ENCODE results near the gene MEIOB.
A peak's percentile ranks its signal among the peaks of the same experiment; 100 is the strongest.
"Not testable (repeated sequence)": the region's sequence is repeated elsewhere in the genome, so short reads cannot be mapped to it uniquely, and the experiment has no call there.

MEIOB gene

DNA sequence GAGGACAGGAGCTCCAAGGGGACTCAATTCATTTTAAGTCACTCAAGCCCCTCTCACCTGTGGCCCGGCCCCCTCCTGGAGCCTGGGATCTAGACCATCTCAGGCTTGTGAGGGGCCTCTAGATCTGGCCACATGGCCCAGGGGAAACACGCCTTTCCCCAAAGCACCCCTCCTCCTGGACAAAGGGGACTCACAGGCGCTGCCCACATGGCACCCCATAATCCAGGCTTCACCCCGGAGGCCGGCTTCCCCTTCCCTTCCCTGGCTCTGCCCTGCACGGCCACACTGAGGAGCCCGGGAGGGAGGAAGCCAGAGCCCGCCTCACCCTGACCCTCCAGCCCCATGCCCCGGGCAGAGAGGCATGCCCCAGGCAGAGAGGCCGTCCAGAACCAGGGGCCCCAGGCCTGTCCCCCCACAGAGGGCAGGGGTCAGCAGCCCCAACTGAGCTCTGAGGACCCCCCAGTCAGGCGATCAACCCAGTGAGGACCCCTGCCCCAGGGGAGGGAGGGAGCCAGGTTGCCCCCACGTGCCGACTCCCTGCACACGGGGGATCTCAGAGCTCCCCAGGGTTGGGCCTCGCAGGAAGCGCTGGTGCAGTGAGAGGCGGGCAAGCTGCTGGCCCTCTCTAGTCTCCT is 35.4 kb upstream of the MEIOB start:
- no peak for DNase-seq

DNA sequence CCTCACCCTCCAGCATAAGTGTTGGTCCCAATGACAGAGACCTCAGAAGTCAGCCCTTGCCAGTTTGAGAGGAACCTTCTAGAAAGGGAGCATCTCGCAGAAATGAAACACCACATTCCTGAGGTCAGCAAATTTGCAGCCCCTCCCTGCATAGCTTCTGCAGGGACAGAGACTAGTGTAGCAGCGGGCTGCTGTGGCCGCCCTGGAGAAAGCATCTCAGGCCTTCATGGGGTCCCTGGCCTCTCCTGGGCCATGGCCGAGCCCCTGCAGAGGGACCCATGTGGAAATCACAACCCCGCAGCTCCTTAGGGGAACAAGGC is 34.8 kb upstream of the MEIOB start:
- DNase-seq: no peak

DNA sequence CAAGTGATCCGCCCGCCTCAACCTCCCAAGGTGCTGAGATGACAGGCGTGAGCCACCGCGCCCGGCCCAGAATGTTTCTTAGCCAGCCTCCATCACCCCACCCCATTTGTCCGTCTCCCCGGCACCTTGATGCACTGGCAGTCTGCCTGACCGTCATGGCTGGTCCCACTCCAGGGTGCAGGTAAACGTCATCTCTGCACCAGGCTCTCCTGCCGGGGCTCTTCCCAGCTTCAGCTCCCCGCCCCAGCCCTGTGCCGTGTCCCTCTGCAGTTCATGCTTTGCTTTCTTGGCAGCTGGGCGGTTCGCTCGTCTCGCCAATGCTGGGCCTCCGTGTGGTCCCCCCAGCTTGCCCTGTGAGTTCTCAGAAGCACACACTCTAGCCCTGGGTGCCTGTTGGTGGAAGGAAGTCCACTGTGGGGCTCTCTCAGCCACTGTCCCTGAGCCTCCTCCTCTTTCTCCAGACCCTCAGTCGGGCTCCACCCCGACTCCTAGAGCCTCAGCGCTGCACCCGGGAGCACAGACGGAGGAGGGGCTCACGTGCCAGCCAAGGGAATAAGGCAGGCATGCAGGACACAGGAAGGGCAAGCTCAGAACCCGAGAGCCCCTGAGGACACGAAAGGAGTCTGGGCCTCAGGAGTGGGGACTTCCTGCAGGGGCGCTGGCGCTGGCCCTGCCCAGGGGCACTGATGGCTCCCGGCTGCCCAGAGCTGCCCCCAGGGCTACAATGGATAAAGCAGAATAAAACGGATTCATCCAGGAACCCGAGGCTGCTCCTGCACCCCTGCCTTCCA is 34.3 kb upstream of the MEIOB start:
- no peak for DNase-seq

DNA sequence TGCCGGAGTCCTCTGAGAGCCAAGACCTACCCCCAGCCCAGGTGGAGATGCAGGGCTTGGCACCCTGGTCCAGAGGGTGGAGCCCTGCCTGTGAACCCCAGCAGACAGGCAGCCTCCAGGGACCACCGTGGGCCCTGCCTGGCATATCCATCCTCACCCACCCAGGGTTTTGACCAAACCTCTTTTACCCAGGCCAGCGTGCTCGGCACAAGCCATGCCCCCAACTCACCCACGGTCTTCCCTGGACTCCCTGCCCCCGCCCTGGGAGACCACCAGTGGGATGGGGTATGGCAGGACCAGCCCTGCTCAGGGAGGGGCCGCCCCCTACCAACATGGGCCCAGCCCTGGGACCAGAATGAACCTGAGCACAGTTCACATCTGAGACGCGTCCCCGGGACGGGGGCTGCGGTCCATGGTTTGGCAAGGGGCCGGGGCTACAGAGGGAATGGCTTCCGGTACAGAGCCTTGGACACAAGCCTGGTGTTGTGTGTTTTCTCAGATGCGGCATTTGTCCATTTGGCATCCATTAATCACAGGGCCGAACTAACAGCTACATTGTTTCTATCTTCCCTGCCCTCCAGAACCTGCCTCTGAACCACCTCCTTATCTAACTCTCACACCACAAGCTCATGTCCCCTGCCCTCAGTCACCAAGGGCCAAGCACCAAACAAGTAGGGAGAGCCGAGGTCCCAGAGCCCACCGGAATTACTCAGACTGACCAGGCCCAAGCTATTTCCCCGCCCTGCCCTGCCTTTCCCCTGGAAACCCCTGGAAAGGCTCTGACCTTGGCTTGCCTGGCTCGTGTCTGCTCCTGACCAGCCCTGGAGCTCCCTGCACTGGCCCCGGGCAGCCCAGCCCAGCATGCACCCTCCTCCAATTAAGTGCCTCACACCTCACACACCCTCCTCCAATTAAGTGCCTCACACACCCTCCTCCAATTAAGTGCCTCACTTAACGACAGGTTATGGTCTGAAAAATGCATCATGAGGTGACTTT is 32.2 kb upstream of the MEIOB start:
- DNase-seq: no peak

DNA sequence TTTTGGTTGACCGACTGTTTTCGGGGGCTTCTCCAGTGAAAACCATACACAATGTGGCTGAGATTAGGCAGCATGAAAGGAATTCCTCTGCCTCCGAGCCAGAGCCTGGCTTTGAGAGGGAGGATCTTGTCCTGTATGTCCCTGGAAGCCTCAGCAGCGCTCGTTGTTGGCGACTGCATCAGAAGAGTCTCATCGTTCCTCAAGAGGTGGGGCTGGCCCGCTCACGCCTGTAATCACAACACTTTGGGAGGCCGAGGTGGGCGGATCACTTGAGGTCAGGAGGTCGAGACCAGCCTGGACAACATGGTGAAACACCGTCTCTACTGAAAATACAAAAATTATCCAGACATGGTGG is 31.2 kb upstream of the MEIOB start:
- DNase-seq: no peak

DNA sequence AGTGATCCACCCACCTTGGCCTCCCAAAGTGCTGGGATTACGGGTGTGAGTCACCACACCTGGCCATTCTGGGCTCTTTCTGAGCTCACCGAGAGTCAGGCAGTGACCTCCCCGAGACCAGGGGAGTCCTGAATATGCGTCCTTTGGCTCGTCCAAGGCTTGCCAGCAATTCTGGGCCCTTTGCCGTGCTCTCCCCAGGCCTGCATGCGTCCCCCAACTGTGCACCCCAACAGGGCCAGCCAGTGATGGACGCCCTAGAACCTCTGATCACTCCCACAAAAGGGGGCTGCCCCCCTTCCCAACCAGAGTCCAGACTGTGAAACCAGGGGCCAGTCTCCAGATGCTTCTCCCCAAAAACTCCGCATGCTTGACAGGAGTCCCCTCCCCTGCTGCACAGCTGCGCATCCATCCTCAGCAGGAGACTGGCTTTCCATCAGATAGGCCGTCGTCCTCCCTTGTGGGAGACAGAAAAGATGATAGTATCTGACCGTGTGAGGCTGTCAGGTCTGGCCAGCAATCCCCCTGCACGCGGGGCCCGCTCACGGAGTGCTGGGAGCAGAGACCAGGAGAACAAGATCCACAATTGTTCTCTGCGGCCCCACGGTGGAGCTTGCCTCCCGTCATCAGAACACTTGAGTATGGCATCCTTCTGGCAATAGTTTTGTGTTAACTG is 30.7 kb upstream of the MEIOB start:
- DNase-seq: no peak

DNA sequence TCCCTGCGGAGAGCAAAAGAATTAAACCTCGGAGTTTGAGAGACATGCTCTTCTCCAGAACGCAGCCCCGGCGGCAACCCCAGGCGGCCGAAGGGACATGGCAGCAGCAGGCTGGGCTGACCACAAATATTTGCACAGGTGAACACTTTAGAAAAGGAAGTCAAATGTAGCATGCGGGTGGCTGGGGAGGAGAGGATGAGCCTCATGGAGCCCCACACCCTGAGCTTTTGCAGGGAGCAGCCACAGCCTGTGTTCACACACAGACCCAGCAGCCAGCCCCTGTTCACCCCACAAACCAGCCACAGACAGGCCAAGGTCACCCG is 28.4 kb upstream of the MEIOB start:
- DNase-seq: no peak

DNA sequence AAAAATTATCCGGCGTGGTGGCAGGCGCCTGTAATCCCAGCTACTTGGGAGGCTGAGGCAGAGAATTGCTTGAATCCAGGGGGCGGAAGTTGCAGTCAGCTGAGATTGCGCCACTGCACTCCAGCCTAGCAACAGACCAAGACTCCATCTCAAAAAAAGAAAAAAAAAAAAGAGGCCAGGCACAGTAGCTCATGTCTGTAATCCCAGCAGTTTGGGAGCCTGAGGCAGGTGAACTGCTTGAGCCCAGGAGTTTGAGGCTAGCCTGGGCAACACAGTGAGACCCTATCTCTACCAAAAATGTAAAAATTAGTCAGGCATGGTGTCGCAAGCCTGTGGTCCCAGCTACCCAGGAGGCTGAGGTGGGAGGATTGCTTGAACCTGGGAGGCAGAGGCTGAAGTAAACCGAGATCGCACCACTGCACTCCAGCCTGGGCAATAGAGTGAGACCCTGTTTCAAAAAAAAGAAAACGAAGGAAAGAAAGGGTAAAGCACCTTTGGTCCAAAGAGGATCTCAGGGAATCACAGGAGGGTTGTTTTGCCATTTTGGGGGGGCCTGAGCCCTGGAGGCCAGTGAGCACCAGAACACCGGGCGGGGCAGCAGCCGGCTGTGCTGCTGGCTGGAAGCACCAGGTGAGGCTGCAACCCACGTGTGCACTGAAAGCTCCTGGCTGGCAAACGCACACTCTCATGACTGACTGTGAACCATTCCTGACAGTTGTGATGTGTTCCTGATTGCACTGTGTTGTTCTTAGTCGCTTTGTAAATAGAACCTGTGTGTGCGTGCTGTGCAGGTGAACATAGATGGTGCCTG is 27.9 kb upstream of the MEIOB start:
- DNase-seq: no peak

DNA sequence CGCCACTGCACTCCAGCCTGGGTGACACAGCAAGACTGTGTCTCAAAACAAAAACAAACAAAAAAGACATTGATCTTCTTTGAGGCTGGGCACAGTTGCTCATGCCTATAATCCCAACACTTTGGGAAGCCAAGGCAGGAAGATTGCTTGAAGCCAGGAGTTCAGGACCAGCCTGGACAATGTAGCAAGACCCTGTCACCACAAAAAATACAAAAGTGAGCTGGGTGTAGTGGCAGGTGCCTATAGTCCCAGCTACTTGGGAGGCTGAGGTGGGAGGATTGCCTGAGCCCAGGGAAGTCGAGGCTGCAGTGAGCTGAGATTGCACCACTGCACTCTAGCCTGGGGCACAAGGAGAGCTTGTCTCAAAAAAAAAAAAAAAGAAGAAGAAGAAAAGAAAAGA is 25.7 kb upstream of the MEIOB start:
- DNase-seq: not testable (repeated sequence)

DNA sequence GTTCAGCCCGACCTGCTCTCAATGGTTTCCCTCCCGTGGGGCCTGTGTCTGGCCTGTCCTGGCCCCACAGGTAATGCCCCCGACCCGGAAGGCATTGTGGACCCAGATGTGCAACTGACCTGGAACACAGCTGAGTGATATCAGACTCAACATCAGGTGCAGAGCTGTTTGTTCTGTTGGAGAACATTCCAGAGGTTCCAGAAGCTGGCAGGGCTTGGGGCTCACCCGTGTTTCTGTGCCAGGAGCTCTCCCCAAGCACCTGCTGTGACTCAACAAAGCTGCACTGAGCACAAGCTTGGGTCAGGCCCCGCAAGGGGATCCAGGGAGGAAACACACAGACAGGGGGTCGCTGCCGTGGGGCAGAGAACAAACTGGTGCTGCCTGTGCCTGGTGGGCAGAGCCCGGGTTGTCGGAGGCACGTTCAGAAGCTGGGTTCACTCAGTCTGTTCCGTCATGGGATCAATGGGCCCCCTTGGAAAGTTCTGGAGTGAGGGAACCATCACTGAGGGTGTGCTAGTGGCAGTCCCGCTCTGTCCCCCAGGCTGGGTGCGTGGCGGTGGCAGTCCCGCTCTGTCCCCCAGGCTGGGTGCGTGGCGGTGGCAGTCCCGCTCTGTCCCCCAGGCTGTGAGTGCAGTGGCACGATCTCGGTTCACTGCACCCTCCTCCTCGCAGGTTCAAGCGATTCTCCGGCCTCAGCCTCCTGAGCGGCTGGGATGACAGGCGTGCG is 24.1 kb upstream of the MEIOB start:
- no peak for DNase-seq

DNA sequence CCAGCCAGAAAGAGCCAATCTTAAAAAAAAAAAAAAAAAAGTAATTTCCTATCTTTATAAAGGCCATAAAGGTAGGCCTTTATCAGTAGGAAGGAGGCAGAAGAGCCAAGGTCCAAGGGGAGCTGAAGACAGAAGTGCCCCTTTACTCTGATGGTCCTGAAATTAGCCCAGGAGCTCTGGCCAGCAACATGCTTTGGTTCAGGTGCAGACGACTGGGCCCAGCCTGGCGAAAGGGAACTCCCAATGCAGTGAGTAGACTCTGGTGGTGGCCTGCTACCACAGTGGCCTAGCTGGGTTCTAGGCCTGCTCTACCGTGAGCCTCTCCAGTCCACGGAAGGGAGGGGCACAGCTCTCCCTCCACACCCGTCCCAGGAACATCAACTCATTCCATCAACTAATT is 23.1 kb upstream of the MEIOB start:
- DNase-seq: no peak

DNA sequence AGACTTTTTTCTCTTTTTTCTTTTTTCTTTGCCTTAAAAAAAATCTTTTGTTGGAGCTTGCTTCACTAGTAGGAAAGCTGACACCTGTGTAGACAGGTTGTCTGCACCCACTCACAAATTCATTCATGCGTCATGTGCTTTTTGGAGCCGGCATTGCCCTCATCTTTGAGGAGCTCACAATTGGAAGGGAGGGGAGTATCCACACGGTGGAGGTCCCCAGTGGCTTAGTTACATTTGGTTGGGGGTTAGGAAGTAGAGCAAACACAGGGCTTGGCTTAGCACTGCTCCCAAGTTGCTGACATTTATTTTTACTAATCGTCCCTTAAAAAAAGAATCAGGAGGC is 18.7 kb upstream of the MEIOB start:
- no peak for DNase-seq

DNA sequence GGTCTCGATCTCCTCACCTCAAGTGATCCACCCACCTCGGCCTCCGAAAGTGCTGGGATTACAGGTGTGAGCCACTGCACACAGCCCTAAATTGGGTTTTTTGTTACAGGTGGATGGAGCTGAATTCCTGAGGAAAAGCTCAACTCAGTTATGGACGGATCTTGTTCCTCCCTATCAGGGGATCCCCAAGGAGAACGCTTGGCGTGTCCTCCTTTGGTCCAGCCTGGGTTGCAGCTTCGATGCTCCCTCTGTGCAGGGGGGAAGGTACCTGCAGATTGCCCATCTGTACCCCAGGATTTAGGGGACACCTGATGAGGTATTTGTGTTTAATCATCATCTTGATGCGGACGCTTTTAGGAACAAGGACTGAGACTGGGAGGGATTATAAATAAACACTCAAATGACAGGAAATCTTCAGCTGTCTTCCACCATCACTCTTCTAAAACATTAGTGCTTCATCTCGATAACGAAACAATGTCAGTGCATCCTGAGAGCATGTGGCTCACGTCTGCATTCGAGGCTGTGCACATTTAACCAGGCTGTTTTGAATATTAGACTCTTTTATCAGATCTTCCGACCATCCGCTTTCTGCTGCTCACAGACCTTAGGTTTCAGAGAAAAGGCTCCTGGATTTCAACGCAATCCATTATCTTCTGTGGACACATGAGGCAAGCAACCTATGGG is 18.2 kb upstream of the MEIOB start:
- DNase-seq: no peak

DNA sequence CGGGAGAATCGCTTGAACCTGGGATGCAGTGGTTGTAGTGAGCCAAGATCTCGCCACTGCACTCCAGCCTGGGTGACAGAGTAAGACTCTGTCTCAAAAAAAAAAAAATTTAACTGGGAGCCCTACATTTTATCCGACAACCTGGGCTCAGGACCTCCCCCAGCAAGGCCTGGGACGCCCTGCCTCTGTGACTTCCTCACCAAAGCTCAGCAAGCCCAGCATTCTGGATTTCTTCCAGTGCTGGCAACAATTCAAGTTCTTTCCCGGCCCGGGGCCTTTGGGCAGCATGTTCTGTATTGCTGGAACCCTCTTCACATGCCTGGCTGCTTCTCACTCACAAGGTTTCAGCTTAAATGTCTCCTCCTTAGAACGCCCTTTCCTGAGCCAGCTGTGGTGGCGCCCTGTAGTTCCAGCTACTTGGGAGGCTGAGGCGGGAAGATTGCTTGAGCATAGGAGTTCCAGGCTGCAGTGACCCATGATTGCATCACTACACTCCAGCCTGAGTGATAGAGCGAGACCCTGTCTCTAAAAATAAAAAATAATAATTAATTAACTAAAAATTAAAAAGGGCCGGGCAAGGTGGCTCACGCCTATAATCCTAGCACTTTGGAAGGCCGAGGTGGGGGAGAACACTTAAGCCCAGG is 15.9 kb upstream of the MEIOB start:
- DNase-seq: no peak

DNA sequence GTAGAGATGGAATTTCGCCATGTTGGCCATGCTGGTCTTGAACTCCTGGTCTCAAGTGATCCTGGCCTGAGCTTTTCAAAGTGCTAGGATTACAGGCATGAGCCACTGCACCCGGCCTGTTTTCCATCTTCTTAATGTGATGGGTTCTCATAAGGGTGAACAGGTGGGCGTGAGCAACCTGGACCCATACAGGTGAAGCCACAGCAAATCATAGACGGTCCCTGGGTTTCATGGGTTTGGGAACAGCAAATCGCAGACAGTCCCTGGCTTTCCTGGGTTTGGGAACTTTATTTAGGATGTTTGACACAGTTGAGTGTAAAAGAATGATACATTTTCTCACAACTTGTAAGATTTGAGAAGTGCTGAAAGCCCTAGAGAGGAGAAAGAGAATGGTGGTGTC is 12.9 kb upstream of the MEIOB start:
- DNase-seq: no peak

DNA sequence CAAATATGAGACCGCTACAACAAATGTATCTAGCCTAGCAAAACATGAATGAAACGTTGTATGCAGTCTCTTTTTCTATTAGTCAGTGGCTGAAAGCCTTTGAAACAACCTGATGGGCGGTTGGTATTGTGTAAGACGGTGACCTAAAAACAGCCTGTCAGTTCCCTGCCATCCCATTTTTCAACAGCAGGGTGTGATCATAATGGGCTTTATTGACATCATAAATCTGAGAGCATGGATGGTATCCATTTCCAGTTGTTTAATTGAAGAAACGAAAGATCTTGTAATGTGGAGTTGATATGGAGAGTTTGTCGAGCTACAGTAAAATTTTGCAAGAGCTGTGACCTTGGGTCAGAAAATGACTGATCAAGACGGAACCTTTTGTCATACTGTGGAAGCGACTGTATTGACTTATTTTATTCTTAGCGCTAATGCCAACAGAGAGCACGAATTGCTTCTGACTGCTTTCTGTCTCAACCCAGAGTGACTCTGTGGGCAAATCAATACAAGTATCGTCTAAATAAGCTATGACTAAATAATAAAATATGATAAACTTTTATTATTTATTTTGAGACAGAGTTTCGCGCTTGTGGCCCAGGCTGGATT is 12.3 kb upstream of the MEIOB start:
- DNase-seq: peak; percentile 67

DNA sequence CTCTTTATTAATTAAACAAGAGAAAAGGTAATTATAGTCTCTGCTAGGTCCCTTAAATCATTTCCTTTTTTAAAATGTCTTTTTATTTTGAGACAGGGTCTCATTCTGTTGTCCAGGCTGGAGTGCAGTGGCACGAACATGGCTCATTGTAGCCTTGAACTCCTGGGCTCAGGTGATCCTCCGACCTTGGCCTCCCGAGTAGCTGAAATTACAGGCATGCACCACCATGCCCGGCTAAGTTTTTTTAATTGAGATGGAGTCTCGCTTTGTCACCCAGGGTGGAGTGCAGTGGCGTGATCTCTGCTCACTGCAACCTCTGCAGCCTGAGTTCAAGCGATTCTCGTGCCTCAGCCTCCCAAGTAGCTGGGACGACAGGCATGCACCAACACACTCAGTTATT is 9.2 kb upstream of the MEIOB start:
- not testable (repeated sequence) for DNase-seq

DNA sequence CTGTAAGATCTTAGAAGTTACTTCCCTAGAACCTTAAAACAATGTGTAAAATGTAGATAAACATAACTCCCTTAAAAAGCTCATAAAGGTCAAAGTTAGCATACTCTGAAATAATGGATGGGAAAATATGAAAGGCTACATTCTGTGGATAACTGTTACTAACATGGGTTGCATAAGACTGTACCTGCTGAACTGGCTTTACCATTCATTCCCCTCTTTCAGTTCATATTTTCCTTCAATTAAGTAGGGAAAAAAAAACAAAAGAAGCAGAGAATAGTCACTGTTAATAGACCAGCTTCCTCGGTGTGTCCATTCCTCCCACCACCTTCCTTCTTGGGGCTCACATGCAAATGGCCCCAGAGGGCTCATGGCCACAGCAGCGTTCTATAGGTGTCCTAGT is 7.5 kb upstream of the MEIOB start:
- no peak for DNase-seq

DNA sequence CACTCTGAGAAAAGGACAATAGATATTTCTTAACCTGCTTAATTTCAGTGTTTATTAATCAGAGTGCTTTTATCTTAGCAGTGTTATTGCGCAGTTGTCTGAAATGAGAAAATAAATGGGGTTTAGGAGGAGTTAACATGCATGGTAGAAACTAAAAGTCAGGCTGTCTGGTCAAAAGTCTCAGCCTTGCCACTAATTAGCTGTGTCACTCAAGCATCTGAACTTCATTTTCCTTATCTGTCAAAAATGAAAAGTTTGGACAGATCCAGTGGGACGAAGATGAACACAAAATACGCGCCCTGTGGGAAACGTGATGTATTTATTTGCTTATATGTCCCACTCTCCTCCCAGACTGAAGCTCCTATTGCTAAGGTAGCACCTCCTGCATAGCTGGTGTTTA is 6.3 kb upstream of the MEIOB start:
- DNase-seq: no peak

DNA sequence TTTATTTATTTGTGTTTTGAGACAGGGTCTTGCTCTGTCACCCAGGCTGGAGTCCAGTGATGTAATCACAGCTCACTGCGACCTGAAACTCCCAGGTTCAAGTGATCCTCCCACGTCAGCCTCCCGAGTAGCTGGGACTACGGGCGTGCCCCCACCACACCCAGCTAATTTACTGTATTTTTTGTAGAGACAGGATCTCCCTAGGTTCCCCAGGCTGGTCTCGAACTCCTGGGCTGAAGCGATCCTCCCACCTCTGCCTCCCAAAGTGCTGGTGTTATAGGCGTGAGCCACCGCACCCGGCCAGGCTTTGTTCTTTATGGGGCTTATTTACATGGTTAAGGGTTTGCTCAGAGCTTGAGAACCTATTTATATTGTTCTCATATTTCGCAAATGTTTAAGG is 5.8 kb upstream of the MEIOB start:
- no peak for DNase-seq
